H9 (cell line): Measurements from ENCODE around the gene PPP1R9A. TPM values are rescaled to one million over a fixed set of nuclear protein-coding genes. Genes with fewer than 3 reads are reported as not detected.

Experiments used
- DNase-seq: peaks from one replicate; pipeline ENCODE4 v3.0.0-alpha.2; 2017
- H2AFZ ChIP-seq: one replicate; pipeline ENCODE4 v1.6.1; 2013; ENCODE audit warnings: mild to moderate bottlenecking, low read length, control low read depth, moderate library complexity
- H2AK5ac ChIP-seq: 2 replicates; pipeline ENCODE4 v1.6.1; 2013; ENCODE audit warnings: low read length, control low read depth, mixed read lengths; ENCODE audit not compliant: insufficient read length
- H2BK120ac ChIP-seq: one replicate; pipeline ENCODE4 v1.6.1; 2013; ENCODE audit warnings: low read depth, mild to moderate bottlenecking, low read length, control low read depth, inconsistent platforms; ENCODE audit not compliant: poor library complexity, severe bottlenecking
- H2BK12ac ChIP-seq: 2 replicates; pipeline ENCODE4 v1.6.1; 2013; ENCODE audit warnings: low read length, control low read depth, mixed read lengths, low read depth; ENCODE audit not compliant: insufficient read length
- H2BK15ac ChIP-seq: 2 replicates; pipeline ENCODE4 v1.6.1; 2013; ENCODE audit warnings: low read depth, low read length, control low read depth
- H2BK20ac ChIP-seq: one replicate; pipeline ENCODE4 v1.6.1; 2013; ENCODE audit warnings: low read depth, mild to moderate bottlenecking, low read length, control low read depth, inconsistent platforms; ENCODE audit not compliant: poor library complexity, severe bottlenecking
- H2BK5ac ChIP-seq: 2 replicates; pipeline ENCODE4 v1.6.1; 2013; ENCODE audit warnings: low read length, control low read depth, mixed read lengths; ENCODE audit not compliant: insufficient read length
- H3K14ac ChIP-seq: 2 replicates; pipeline ENCODE4 v1.6.1; 2013; ENCODE audit warnings: low read length, control low read depth; ENCODE audit not compliant: insufficient read depth
- H3K18ac ChIP-seq: 2 replicates; pipeline ENCODE4 v1.6.1; 2013; ENCODE audit warnings: low read depth, mild to moderate bottlenecking, mixed read lengths, low read length, control low read depth; ENCODE audit not compliant: insufficient read length
- H3K23ac ChIP-seq: 2 replicates; pipeline ENCODE4 v1.6.1; 2013; ENCODE audit warnings: low read length, control low read depth, mixed read lengths, low read depth; ENCODE audit not compliant: insufficient read length
- H3K23me2 ChIP-seq: 2 replicates; pipeline ENCODE4 v1.6.1; 2013; ENCODE audit warnings: low read depth, mild to moderate bottlenecking, mixed read lengths, low read length, control low read depth; ENCODE audit not compliant: insufficient read length, poor library complexity, severe bottlenecking
- H3K27ac ChIP-seq: 2 replicates; pipeline ENCODE4 v1.5.1; 2013; ENCODE audit warnings: low read length, control low read depth, mixed read lengths, low read depth; ENCODE audit not compliant: insufficient read length
- H3K27me3 ChIP-seq: 2 replicates; pipeline ENCODE4 v1.6.1; 2013; ENCODE audit warnings: low read length, control low read depth, inconsistent platforms; ENCODE audit not compliant: insufficient read depth
- H3K4ac ChIP-seq: 2 replicates; pipeline ENCODE4 v1.6.1; 2013; ENCODE audit warnings: low read depth, mild to moderate bottlenecking, control low read depth, inconsistent platforms, low read length, moderate library complexity
- H3K4me1 ChIP-seq: 2 replicates; pipeline ENCODE4 v1.6.1; 2013; ENCODE audit warnings: low read length, control low read depth, inconsistent platforms; ENCODE audit not compliant: insufficient read depth
- H3K4me2 ChIP-seq: 2 replicates; pipeline ENCODE4 v1.6.1; 2013; ENCODE audit warnings: low read length, control low read depth, mixed read lengths; ENCODE audit not compliant: insufficient read length, insufficient read depth
- H3K56ac ChIP-seq: 2 replicates; pipeline ENCODE4 v1.6.1; 2013; ENCODE audit warnings: low read depth, mild to moderate bottlenecking, mixed read lengths, low read length, control low read depth; ENCODE audit not compliant: insufficient read length
- H3K79me1 ChIP-seq: 2 replicates; pipeline ENCODE4 v1.6.1; 2013; ENCODE audit warnings: low read depth, mild to moderate bottlenecking, moderate library complexity, low read length, control low read depth, inconsistent platforms; ENCODE audit not compliant: insufficient read depth, poor library complexity, severe bottlenecking
- H3K79me2 ChIP-seq: 2 replicates; pipeline ENCODE4 v1.6.1; 2013; ENCODE audit warnings: low read length, control low read depth, inconsistent platforms; ENCODE audit not compliant: insufficient read depth
- H3K9ac ChIP-seq: 2 replicates; pipeline ENCODE4 v1.6.1; 2013; ENCODE audit warnings: low read length, control low read depth, mixed read lengths; ENCODE audit not compliant: insufficient read length; ENCODE audit errors: extremely low read depth
- H3K9me3 ChIP-seq: one replicate; pipeline ENCODE4 v1.6.1; 2013; ENCODE audit warnings: low read depth, low read length, inconsistent platforms; ENCODE audit not compliant: control insufficient read depth
- H3T11ph ChIP-seq: one replicate; pipeline ENCODE4 v1.6.1; 2013; ENCODE audit warnings: mild to moderate bottlenecking, low read length, control low read depth, inconsistent platforms
- H4K20me1 ChIP-seq: one replicate; pipeline ENCODE4 v1.6.1; 2013; ENCODE audit not compliant: control insufficient read depth, insufficient read length, insufficient read depth
- H4K5ac ChIP-seq: 2 replicates; pipeline ENCODE4 v1.6.1; 2013; ENCODE audit warnings: low read depth, mild to moderate bottlenecking, mixed read lengths, low read length, control low read depth; ENCODE audit not compliant: insufficient read length
- H4K8ac ChIP-seq: replicated peaks from 2 replicates; pipeline ENCODE4 v1.6.1; 2013; ENCODE audit warnings: low read length, control low read depth, mixed read lengths, low read depth; ENCODE audit not compliant: insufficient read length
- H4K91ac ChIP-seq: 2 replicates; pipeline ENCODE4 v1.6.1; 2013; ENCODE audit warnings: low read depth, mild to moderate bottlenecking, moderate library complexity, mixed read lengths, low read length, control low read depth; ENCODE audit not compliant: insufficient read length
- H3K27ac Mint-ChIP-seq, 3 experiments: 2 replicates in 2 of 3; 3 replicates in 1 of 3; pipeline ENCODE4 v1.8.0; 2020 to 2021; ENCODE audit warnings: mixed read lengths in 3 of 3, mild to moderate bottlenecking in 1 of 3, moderate library complexity in 1 of 3
- H3K27me3 Mint-ChIP-seq: 2 replicates; pipeline ENCODE4 v1.8.0; 2021; ENCODE audit warnings: low read depth, mild to moderate bottlenecking, moderate library complexity, mixed read lengths
- H3K36me3 Mint-ChIP-seq, 3 experiments: 2 replicates in 2 of 3; 3 replicates in 1 of 3; pipeline ENCODE4 v1.8.0; 2020 to 2021; ENCODE audit warnings: low read depth in 3 of 3, mixed read lengths in 3 of 3; ENCODE audit not compliant: insufficient read depth in 1 of 3
- H3K4me1 Mint-ChIP-seq, 2 experiments: 2 replicates each; pipeline ENCODE4 v1.8.0; 2020; ENCODE audit warnings: mixed read lengths in 2 of 2
- H3K4me3 Mint-ChIP-seq, 2 experiments: 2 replicates in 1 of 2; 3 replicates in 1 of 2; pipeline ENCODE4 v1.8.0; 2020 to 2021; ENCODE audit warnings: mild to moderate bottlenecking in 2 of 2, mixed read lengths in 2 of 2, moderate library complexity in 1 of 2
- H3K9me3 Mint-ChIP-seq, 2 experiments: 2 replicates in 1 of 2; 3 replicates in 1 of 2; pipeline ENCODE4 v1.8.0; 2020; ENCODE audit warnings: mild to moderate bottlenecking in 2 of 2, mixed read lengths in 2 of 2, moderate library complexity in 1 of 2
- WGBS: extraction: QIAGEN DNeasy Blood & Tissue Kit; methylation state at CpG from one replicate; pipeline ENCODE4 v1.1.7; 2013; ENCODE audit warnings: missing lambda C conversion rate, low lambda C conversion rate, mixed read lengths; ENCODE audit not compliant: insufficient read length; ENCODE audit errors: extremely low coverage; 5-methylcytosine and 5-hydroxymethylcytosine counted together
- total RNA-seq: library from RNA; stranded (reverse); gene quantifications from 2 replicates; pipeline ENCODE4 v1.2.1, GENCODE V29; 2021
- TF ChIP-seq, protein P1 (sequence below): fragments of 200-600 bp; sonication (generic); conservative IDR thresholded peaks from 3 replicates; pipeline ENCODE4 v1.8.0; 2021; ENCODE audit warnings: antibody characterized with exemption, mild to moderate bottlenecking

The PPP1R9A gene
- total RNA-seq, 1 experiment from 2014 or later: 17.0 TPM

GRCh38 chr7:95321720-95322119 is 414.3 kb downstream of the PPP1R9A start:
- Histone ChIP-seq H4K91ac (no peak overlapping the region), H3K56ac (no peak overlapping the region), H2BK20ac (no peak overlapping the region), H2BK12ac (no peak overlapping the region), H3K79me2 (no peaks in the 10 kb centered on the region), H3K4me1 (no peaks in the 10 kb centered on the region), H3K27me3 (peaks cover 2% of the 10 kb centered on the region; the same call in 1 of the 2 replicates), H4K20me1 (no peaks in the 10 kb centered on the region), H3K18ac (no peak overlapping the region), H3K27ac (no peak overlapping the region), H3K23me2 (peaks cover 3% of the 10 kb centered on the region), H3T11ph (no peak overlapping the region), H4K8ac (no peak overlapping the region), H3K4ac (no peak overlapping the region), H3K9ac (no peak overlapping the region), H2AFZ (no peak overlapping the region), H3K79me1 (no peaks in the 10 kb centered on the region), H4K5ac (no peak overlapping the region), H2BK5ac (no peak overlapping the region), H3K23ac (no peak overlapping the region), H2BK120ac (no peak overlapping the region), H3K4me2 (no peak overlapping the region), H3K14ac (no peak overlapping the region), H3K9me3 (no peaks in the 10 kb centered on the region), H2AK5ac (no peak overlapping the region), H2BK15ac (no peak overlapping the region)
- Mint-ChIP-seq H3K4me1 (peaks cover 11 to 20% of the 10 kb centered on the region in 2 experiments), H3K4me3 (no peak overlapping the region), H3K36me3 (no peaks in the 10 kb centered on the region), H3K27me3 (peaks cover 23% of the 10 kb centered on the region), H3K9me3 (no peaks in the 10 kb centered on the region), H3K27ac (no peak overlapping the region)
- no CpG with 5 or more reads among the region's 1 CpG for WGBS
- no peak for DNase-seq
- TF ChIP-seq, protein P1, sequence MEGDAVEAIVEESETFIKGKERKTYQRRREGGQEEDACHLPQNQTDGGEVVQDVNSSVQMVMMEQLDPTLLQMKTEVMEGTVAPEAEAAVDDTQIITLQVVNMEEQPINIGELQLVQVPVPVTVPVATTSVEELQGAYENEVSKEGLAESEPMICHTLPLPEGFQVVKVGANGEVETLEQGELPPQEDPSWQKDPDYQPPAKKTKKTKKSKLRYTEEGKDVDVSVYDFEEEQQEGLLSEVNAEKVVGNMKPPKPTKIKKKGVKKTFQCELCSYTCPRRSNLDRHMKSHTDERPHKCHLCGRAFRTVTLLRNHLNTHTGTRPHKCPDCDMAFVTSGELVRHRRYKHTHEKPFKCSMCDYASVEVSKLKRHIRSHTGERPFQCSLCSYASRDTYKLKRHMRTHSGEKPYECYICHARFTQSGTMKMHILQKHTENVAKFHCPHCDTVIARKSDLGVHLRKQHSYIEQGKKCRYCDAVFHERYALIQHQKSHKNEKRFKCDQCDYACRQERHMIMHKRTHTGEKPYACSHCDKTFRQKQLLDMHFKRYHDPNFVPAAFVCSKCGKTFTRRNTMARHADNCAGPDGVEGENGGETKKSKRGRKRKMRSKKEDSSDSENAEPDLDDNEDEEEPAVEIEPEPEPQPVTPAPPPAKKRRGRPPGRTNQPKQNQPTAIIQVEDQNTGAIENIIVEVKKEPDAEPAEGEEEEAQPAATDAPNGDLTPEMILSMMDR: no peak
